Measurements from ENCODE around the gene TPGS1. TPM values are rescaled to one million over a fixed set of nuclear protein-coding genes. Genes with fewer than 3 reads are reported as not detected.

The TPGS1 gene
- total RNA-seq (2014; rRNA removed; shearing (Covaris generic)), result 10.5 and 14.6 TPM in 2 replicates
- 31.0 and 46.5 TPM in 2 replicates for polyA plus RNA-seq (2014; cell fraction: nucleus; rRNA removed)

- DNase-seq (ENCODE audit: extremely low read depth, low read depth), result peak; percentile 54
Observed at GRCh38 chr19:507286-508203, at the start of gene TPGS1. TPGS1 (plus strand) TSS chr19:507497; CDS start chr19:507507, 10 bp downstream.

DNA sequence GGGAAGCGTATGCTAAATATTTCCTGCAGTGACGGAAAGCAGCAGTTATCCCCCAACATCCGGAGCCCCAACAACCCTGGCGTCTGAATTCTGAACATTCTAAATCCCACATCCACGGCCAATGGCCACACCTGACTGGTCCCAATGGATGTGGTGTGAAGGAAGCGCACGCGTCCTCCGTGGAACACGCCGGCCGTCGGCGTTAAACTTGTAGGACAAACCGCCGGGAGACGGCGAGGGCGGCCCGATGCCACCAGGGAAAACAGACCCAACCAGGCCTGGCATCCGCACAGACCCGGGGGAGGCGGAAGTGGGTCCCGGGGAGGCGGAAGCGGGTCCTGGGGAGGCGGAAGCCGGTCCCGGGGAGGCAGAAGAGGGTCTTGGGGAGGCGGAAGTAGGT lies 49.7 kb upstream of the TPGS1 start:
- no peak for DNase-seq (ENCODE audit: extremely low read depth, low read depth)

DNA sequence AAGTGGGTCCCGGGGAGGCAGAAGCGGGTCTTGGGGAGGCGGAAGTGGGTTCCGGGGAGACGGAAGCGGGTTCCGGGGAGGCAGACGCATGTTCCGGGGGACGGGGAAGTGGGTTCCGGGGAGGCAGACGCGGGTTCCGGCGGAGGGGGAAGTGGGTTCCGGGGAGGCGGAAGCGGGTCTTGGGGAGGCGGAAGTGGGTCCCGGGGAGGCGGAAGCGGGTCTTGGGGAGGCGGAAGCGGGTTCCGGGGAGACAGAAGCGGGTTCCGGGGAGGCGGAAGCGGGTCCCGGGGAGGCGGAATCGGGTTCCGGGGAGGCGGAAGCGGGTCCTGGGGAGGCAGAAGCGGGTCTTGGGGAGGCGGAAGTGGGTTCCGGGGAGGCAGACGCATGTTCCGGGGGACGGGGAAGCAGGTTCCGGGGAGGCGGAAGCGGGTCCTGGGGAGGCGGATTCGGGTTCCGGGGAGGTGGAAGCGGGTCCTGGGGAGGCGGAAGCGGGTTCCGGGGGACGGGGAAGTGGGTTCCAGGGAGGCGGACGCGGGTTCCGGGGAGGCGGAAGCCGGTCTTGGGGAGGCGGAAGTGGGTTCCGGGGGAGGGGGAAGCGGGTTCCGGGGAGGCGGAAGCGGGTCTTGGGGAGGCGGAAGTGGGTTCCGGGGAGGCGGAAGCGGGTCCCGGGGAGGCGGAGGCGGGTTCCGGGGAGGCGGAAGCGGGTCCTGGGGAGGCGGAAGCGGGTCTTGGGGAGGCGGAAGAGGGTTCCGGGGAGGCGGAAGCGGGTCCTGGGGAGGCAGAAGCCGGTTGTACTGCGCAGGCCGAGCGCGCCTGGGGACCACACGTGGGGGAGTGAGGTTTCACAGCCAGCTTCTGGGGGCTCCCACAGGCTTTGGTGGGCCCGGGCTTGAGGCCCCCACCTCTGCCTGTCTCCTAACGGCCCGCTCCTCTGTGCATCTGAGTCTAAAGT lies 48.9 kb upstream of the TPGS1 start:
- DNase-seq (ENCODE audit: extremely low read depth, low read depth), result no peak

GRCh38 chr19:459724-460511 lies 47.4 kb upstream of the TPGS1 start:
- peak; percentile 27 for DNase-seq (ENCODE audit: extremely low read depth, low read depth)

DNA sequence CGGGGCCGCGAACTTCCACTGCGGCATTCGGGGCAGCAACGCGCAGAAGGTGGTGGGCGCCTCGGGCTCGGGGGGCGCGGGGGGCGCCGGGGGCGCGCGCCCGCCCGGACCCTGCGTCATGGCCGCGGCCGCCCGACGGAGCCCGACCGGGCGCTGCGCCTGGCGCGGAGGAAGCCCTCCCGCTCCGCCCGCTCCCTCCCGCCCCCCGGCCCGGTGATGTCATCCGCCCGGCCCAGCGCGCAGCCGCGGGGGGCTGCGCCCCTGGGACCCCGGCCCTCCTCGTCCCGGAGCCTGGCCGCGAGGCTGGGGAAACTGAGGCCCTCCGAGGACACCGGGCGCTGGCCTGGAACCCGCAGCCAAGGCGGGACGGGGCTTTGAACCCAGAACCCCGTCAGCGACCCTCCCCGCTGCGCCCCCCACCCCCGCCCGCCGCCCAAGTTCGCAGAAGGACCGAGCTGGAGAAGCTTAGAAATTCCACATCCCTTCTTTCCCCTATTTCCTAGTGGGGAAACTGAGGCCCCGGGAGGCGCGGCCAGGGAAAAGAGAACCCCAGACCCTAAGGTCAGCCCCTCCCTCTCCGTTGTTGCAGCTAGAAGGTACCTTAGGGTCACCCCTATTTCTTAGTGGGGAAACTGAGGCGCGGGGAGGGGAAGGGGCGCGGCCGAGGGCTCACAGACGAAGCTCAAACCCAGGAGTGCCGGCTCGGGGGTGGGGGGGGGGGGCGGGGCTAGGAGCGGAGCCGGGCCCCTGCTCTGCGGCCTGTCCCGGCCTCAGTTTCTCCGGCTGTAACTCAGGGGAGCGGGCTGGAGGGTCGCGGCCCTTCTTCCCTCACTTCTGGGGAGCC lies 46.2 kb upstream of the TPGS1 start, which contains the start of gene SHC2:
TSS of gene SHC2 (minus strand) at position 157 of the 844 bp plus-strand sequence. CDS start at position 120, 37 bp downstream.
- no peak for DNase-seq (ENCODE audit: extremely low read depth, low read depth)

DNA sequence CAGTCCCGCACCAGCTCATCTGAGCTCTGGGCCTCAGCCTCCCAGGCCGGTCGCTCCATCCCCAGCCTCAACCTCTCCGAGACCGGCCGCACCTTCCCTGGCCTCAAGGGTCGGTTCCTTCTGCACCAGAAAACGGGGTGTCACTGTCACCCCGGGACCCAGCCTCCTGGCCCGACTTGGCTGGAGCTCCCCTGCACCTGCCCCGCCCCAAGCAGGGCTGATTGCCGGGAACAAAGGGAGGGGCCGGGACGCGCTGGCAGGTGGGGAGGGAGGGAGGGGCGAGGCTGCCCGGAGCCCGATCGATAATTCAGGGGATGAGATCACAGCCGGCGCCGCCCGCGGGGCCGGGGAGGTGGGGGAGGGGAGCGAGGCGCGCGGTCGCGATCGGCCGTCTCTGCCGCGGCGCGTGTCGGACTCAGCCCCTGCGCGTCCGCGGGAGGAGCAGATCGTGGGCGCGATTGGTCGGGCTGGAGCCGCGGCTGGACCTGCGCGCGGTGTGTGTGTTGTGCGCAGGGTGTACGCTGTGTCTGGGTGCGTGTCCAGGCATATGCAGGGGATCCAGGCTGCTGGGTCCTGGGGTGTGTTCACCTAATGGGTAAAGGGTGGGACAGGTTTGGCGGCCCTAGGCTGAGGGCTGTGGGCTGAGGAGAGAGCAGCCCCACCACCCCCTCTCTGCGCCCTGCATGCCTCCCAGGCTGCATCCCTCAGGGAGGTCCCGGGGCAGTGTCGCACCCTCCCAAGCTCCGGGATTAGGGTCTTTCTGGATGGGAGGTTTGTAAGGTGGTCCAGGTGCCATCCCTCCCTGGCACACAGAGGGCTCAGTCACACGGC lies 45.4 kb upstream of the TPGS1 start:
- no peak for DNase-seq (ENCODE audit: extremely low read depth, low read depth)

DNA sequence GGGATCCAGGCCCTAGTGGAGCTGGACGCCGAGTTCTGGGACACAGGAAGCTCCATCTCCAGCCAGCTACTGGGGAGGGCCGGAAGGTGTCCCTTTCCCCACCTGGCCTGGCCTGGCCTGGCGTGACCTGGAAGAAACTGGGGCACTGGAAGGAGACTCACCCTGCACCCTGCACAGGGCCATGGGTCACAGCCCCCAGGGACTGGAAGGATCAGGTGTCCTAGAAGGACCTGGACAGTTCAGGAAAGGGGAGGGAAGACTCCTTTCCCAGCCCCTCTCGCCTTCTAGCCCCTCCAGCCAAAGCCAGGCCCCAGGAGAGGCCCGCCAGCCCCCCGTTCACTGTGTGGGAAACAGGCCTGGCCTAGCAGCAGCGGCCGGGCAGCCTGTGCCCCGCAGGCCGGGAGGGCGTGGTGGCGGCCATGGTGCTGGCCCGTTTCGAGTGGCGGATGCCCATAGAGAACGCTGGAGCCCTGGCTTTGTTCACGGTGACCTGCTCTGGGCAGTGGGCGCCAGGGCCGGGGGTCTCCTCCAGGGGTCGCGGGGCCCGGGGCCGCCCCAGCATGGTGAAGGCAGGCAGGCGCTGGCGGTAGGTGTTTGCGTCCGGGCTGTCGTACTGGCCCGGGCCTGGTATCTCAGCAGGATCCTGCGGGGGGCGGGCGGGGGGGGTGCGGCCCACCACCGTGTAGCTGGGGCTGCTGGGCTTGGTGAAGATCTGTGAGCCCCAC lies 43.7 kb upstream of the TPGS1 start:
- DNase-seq (ENCODE audit: extremely low read depth, low read depth), result no peak

DNA sequence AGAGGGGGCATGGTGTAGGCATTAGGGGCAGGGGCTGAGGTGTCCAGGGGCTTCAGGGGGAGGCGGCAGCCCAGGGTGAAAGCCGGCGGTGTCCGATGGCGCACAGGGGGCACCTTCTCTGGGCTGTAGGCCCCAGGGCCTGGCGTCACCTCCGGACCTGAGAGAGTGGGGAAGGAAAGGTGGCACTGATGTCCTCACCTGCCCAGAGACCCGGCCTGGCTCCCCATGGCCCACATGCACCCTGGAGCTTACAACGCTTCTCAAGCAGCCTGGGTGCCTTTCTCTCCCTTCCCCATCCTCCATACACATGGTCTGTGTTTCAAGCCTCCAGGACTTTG lies 43.1 kb upstream of the TPGS1 start:
- DNase-seq (ENCODE audit: extremely low read depth, low read depth), result no peak

DNA sequence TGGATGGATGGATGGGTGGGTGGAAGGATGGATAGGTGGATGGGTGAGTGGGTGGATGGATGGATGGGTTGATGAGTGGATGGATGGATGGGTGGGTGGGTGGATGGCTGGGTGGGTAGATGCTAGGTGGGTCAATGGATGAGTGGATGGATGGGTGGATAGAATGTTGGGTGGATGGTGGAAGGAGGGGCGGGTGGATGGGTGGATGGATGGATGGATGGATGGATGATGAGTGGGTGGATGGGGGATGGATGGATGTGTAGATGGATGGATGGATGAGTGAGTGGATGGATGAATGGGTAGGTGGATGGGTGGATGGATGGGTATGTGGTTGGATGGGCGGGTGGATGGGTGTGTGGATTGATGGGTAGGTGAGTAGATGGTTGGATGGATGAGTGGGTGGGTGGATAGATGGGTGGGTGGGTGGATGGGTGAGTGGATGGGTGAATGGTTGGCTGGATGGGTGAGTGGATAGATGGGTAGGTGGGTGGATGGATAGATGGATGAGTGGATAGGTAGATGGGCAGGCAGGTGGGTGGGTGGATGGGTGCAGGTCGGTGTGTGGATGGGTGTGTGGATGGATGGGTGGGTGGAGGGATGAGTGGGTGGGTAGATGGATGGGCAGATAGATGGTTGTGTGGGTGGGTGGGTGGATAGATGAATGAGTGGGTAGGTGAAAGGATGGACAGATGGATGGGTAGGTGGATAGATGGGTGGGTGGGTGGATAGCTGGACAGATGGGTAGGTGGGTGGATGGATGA lies 42.1 kb upstream of the TPGS1 start:
- DNase-seq (ENCODE audit: extremely low read depth, low read depth), result no peak

GRCh38 chr19:467554-467953 lies 39.7 kb upstream of the TPGS1 start:
- no peak for DNase-seq (ENCODE audit: extremely low read depth, low read depth)

DNA sequence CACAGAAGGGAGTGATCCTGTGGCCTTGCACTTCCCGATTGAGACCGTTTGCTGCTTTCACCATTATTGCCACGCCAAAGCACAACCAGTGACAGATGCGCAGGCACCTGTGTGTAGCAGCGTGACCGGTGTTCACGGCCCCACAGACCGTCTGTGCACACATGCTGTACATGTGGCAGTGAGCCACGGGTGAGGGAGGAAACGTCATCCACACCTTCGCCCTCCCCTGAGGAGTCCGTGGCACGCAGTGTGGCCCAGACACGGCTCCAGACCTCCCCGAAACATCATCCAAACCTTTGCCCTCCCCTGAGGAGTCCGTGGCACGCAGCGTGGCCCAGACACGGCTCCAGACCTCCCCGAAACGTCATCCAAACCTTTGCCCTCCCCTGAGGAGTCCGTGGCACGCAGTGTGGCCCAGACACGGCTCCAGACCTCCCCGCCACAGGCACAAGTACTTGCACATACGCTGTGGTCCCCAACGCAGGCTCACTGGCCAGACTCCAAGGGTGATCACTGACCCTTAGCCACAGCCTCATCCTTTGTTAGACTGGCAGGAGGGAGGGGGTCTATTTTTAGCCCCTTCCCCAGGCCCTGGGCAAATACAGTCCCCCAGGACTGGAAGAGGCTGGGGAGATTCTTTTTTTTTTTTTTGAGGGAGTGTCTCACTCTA lies 38.6 kb upstream of the TPGS1 start:
- no peak for DNase-seq (ENCODE audit: extremely low read depth, low read depth)

- no peak for DNase-seq (ENCODE audit: extremely low read depth, low read depth)
Observed at GRCh38 chr19:469833-470232, 37.5 kb upstream of the TPGS1 start.

DNA sequence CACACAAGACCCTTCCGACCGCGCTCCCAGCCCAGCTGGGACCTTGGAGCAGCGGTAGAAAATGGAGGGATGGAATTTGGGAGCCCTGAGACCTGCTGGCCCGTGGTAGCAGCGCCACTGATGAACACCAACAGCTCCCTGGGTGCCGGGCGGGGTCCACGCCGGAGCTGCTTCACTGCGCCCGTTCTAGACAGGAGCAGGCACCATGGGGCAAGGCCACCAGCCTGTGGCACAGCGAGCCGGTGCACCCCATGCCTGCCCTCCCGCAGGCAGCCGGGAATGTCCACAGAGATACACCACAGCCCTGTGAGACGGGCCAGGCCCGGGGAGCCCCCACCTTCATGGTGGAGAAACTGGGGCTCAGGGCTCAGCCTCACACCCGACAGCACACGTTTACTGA lies 36.6 kb upstream of the TPGS1 start:
- DNase-seq (ENCODE audit: extremely low read depth, low read depth), result no peak

DNA sequence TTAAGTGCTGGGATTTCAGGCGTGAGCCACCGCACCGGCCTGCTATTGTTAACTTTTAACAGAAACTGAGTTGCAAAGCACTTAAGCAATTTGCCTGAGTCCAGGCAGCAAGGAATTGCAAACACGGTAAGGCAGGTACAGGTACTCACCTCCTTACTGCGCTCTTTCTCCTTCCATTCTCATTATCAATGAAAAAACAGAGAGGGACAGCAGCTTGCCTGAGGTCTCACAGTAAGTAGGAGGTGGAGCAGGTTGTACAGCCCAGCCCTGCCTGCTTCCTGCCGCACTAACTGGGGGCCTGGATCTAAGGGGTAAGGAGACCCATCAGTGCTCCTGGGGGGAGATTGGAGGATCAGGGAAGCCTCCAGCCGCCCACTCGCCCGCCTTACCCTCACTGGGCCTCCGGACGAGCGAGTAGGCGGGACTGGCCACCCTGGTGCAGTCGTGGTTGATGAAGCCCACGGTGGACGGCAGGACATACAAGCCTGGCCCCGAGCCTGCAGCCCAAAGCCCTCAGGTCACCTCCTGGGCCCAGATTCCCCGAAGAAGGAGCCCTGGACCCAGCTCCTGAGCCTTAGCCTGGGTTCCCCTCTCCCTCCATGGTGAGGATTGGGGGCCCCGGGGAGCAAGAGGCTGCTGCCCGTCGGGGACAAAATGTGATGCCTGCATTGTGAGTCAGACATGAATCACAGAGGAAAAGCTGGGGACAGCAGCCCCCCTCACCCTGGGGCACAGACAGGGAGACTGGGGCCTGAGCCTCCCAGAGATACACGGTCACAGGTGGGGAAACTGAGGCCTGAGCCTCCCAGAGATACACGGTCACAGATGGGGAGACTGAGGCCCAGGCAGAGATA lies 35.1 kb upstream of the TPGS1 start:
- DNase-seq (ENCODE audit: extremely low read depth, low read depth), result no peak

GRCh38 chr19:474126-475078 lies 32.9 kb upstream of the TPGS1 start:
- DNase-seq (ENCODE audit: extremely low read depth, low read depth), result no peak

Measured in NCI-H460 (cell line).